Midbrain (tissue), 1 donor: ENCODE results near the gene WNK3.

Experiments
- DNase-seq: peaks from one replicate; lab custom pipeline; 2025; lab: John Stamatoyannopoulos, UW

Gene WNK3

DNA sequence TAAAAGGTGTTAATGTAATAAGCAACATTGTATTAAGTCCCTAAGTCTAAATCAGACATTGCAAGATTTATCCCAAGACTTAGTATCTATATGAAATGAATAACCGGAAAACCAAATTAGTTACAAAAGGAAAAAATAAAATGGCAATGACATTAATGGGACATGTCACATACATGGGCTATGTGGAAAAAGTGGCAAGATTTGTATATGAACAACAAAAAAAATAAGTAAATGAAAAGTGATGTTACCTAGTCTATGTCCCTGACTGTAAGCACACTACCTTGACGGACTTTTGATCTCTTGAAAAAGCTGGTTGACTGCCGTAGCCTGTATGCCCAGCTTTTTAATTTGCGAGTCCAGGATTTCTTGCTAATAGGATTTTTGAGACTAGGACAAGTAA, 119.3 kb downstream of the WNK3 start:
- DNase-seq = no peak

DNA sequence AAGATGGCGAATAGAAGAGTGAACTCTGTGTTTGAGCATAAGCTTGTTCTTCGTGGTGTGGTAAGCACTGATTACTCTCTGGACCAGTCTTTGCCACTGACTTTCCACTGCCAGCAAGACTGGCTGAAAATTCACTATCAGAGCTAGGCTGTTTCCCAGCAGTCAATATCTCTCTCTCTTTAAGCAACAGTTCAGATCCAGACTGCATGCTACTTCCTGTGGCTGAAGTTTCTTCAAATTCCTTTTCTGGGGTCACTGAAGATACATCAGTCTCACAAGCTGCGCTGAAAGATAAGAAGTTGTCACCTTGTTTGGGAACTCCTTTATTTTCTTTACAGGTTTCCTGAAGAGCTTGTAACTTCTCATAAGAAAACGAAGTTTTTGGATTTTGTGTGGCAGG, 120.8 kb downstream of the WNK3 start:
- no peak for DNase-seq

DNA sequence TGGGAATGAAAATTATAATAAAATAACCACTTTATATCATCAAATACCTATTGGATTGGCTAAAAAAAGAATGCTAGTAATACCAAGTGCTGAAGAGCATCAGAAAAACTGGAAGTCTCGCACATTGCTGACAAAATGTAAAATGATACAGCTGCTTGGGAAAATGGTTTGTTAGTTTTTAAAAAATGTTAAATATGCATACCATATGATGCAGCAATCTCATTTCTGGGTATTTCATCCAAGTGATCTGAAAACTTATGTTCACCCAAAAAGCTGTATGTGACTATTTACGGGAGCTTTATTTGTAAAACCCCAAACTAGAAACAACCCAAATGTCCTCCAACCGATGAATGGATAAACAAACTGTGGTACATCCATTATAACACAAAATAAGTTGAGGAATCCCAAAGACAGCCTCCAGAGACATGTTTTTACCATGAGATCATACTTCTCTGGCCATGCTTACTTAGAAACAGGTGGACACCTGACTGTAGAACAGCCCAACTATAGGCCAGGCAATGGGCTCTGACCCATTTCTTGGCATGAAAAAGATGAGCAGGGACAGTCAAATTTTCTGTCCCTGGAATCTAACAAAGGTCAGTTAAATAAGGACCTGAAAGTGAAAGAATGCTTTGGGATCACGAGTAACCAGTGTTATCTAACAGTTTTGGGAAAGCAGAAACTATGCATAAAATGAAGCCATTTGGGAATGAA, 127.3 kb downstream of the WNK3 start:
- DNase-seq = no peak

DNA sequence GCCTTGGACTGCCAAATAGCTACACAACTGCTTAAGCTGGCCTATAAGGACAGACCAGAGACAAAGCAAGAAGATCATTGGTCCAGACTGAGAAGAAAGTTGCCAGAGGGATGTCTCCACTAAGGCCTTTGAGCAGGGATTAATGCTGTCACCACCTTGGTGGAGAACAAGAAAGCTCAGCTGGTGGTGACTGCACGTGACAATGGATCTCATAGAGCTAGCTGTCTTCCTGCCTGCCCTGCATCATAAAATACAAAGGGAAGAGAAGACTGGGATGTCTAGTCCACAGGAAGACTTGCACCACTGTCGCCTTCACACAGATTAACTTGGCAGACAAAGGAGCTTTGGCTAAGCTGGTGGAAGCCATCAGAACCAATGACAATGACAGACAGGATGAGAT, 134.3 kb downstream of the WNK3 start:
- DNase-seq = no peak

GRCh38 chrX:54213603-54214002, 144.2 kb downstream of the WNK3 start:
- DNase-seq = no peak

DNA sequence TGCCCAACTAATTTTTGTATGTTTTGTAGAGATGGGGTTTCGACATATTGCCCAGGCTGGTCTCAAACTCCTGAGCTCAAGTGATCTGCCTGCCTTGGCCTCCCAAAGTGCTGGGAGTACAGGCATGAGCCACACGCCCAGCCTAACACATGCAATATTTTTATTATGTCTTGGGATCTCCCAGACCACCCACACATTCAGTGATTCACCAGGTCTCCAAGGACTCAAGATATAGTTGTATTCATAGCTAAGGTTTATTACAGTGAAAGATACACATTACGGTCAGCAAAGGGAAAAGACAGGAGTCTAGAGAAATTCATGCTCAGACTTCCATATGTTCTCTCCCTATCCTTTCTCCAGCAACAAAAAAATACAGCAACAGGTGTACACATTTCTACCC, 149.3 kb downstream of the WNK3 start:
- no peak for DNase-seq

GRCh38 chrX:54198262-54198661, 159.6 kb downstream of the WNK3 start:
- no peak for DNase-seq

DNA sequence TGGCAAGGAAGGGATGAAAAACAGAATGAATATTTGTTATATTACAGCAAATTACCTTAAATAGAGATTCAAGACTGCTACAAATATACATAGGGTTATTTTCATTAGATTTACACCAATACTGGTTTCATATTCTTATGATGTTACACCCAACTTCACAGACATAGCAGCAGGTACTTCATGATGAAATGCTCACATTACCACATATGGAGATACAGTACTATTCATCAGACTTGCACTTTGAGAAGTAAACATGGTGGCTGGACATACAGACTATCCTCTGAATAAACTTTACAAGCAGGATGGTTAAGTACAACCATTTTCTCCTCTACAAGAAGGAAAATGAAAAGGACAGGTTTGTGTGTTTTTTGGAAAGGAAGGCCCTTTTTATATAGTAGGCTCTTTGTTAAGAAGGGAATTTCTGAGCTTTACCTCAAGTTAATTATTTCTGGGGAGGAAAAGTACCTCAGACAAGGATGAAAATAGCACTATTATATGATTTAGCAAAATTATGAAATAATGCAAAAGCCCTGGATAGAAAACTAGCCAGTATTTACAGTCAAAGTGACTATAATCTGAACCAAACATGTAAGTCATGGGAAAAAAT, 162.8 kb downstream of the WNK3 start:
- no peak for DNase-seq

DNA sequence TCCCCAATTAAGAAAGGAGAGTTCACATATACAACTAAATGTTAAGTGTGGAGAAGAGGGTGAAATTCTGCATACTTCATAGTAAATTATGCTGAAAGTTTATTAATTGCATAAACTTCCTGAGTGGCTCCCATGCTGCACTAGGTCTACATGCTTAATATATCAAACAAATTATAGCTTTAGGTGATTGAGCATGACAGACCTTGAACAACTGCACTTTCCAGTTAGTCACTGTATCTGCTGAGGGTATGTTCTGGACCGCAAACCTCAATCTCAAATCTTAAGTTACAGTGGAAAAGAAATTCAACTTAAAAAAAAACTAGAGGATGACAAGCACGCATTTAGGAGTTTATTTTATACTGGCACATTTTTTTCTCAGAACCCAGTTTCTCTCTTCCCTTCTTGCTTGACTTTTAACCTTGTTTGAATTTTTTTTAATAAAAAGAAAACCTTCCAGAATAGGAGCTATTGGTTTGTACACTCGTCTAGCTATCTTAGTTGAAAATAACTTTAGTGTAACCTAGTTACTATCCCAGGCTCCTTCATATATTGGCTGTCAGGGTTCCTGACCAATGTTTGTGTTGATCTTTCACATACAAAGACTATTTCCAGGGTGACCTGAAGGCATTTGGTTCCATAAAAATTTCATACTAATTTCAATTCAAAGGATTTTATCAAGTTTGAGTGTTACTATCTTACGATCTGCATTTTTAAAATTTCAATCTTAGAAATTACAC, 164.6 kb downstream of the WNK3 start:
- no peak for DNase-seq

GRCh38 chrX:54184474-54184873, 173.4 kb downstream of the WNK3 start:
- DNase-seq = no peak

- peak; percentile 78 for DNase-seq
These were observed 174.8 kb downstream of the WNK3 start, which contains the start of gene FAM120C for GRCh38 chrX:54182864-54183613. FAM120C (minus strand) TSS chrX:54183254; CDS start chrX:54183198, 56 bp downstream.

DNA sequence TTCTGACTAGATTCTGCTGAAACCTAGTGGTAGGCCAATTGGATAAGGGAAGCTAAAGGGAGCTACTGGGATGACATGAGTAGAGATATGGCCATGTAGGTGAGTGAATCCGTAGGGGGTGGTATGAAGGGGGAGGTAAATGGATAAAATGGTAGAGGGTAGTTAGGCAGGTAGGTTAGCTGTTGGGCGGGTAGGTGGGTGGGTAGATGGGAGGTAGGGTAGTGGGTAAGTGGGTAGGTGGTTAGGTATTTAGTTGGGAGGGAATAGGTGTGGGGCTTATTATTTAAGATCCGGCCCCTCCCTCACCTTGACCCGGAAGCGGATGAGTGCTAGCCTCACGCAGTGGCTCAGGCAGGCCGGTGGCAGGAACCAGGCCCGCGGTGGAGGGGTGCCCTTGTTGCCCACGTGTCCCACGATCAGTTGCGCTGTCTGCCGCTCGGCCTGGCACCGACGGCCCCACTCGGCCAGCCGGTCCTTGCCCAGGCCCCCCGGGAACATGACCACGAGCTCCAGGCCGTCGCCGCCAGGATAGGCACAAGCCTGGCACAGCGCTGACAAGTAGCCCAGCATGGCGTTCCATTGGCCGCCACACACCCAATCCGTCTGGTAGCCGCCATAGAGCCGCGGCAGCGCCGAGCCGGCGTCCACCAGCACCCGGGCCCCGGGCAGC, 175.5 kb downstream of the WNK3 start:
- DNase-seq = peak; percentile 38

DNA sequence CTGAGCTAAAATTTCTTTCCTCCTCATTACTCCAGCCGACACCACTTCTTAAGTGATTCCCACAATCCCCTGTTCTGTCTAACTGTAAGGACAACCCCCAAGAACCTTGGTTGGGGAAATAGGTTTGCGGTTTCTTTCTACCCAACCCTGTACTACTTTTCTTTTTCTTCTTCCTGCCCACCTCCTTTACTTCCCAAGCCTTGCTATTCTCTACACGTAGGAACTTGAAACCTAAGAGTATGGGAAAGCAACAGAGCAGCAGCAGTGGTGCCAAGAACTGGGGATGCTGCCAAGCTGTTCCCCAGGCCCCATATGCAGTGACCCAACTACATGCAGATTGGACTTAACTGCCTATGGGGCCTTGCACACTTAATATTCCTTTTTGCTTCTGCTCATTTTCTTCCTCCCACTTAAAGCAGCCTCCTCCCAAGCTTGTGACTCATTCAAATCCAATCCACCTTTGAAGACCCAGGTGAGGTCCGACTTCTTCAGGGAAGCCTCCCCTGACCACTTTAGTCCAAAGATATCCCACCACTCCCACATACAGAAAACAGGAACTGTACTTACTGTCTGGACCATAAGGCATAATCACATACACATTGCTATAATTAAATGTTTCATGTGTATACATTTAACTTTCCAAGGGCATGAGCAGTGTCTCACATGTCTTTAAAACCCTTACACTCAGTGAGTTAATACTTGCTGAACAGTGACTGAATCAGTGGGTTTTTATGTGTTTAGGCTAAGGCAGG, 176.5 kb downstream of the WNK3 start:
- no peak for DNase-seq

GRCh38 chrX:54180403-54180802, 177.4 kb downstream of the WNK3 start:
- DNase-seq = no peak

DNA sequence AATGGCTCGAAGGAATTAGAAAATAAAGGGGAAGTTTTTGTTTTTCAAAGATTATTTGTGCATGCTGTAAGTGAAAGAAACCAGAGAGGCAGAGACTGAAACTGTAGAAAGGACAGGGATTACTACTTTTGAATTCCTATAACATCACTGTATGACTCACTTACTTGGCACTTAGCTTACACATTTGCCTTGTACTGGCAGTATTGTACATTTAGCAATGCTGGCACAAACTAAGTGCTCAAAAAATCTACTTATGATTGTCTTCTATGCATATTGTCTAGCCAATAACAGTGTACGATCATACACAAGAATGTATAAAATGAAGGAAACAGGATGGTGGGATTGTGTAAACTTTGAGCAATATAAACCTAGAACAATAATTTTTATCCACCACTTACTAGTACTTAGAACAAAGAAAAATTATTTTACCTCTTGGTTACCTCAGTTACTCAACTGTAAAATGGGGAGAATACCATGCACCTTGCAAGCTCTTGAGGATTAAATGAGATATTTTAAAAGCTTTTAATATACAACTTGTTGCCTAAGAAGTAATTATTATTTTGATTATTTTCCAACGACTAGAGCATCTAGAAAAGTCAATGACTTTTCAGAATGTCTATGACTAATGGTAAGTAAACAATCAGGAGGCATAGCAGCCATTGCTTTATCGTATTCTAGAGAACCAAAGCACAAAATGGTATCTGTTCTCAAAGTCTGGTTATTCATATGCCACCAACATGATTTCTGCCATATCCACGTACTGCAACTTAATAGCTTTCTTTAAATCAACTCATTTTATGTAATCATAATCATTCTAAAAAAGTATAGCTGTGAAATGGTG, 179.5 kb downstream of the WNK3 start:
- DNase-seq = no peak

DNA sequence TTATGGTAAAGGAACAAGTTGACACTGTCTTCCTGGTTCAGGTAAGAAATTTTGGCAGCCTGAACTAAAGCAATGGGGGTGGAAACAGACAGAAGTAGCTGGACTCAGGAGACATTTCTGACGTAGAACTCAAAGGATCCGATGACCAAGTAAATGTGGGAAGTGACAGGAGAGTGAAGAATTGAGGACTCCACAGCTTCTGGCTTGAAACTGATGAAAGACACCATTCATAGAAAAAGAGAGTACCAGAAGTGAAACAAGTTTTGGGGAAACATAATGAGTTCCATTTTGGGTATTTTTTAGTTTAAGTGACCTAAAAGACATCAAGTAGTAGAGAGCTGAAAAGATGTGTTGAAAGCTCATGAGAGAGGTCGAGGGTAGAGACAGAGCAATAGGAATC, 180.5 kb downstream of the WNK3 start:
- DNase-seq = no peak

- no peak for DNase-seq
These were observed 184.1 kb downstream of the WNK3 start for GRCh38 chrX:54173791-54174190.

- no peak for DNase-seq
These were observed 185.4 kb downstream of the WNK3 start for GRCh38 chrX:54172455-54172854.

- no peak for DNase-seq
These were observed 186.2 kb downstream of the WNK3 start for GRCh38 chrX:54171527-54172250.

GRCh38 chrX:54171091-54171490, 186.8 kb downstream of the WNK3 start:
- no peak for DNase-seq
